GM21367 (cell line): ENCODE measurements around the gene ESRRG.

Source experiments
- ATAC-seq: cut with Tn5 transposase; IDR thresholded peaks from one replicate; pipeline ENCODE4 v1.9.1; 2021; ENCODE audit not compliant: unreplicated experiment

The ESRRG gene

DNA sequence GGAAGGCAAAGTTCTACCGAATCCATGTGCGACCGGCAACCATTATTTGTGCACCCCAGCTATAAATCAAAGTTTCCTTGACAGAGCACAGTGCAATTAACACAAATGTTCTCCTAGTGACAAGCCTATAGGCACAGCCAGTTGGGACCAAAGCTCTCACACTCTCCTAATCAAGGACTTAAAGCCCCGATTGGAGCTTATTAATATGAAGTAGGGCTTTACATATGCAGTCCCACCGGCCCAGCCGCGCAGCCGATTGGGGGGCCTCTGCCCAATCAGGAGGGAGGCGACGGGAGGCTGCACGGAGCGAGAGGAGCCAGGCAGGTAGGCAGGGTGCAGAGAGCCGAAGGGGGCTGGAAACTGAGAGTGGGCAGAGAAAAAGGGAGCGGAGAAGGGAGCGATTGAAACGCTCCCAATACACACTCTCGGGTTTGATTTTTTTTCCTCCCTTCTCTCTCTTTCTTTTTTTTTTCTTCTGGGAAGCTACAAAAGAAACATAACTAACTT lies at the start of gene ESRRG:
ESRRG (minus strand) TSS at position 156 of the 507 bp plus-strand sequence; CDS start at position 26, 130 bp downstream.
- no peak for ATAC-seq

DNA sequence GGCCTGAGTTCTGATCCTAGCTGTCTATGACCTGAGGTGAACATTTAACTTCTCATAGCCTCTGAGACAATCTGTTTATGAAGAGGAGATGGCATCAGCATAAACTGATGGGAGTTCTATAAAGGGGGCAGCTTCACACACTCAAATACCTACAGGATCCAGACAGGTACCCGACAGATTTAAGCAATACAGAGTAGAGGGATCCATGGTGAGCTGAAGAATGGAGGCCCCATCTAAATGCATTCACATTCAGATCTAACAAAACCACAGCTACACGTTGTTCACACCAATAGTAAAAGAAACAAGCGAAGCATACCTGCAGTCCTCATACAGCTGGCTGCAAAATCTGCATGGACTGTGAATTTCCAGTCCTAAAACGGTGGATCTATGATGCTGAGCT lies 48.7 kb upstream of the ESRRG start:
- ATAC-seq: no peak

DNA sequence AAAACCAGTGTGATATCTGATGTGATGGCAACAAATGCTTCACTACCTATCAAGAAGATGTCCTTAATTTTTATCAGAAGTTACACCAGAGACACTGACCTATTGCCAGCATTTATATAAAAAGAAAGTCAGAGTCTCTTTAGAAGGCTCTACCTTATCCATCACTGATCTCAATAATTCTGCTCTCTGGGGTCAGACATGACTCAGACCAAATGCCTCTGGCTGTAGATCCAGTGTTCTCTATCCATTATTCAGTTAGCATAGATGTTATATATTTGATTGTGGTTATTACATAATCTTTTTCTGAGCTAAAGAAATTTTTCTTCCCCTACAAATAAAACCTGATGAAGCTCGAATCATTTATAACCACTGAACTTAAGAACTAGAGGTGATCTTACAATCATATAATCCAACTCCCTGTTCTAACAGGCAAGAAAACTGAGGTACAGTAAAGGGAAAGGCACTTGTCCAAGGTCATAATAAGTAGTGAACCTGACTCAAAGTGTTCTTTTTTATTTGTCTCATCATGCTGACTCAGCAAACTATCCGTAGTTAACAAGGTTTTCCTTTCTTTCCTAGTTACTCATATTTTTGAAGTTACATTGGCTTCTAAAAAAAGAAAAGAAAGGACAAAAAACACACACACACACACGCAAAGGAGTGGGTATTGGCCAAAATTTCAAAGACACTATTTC lies 43.6 kb upstream of the ESRRG start:
- no peak for ATAC-seq

DNA sequence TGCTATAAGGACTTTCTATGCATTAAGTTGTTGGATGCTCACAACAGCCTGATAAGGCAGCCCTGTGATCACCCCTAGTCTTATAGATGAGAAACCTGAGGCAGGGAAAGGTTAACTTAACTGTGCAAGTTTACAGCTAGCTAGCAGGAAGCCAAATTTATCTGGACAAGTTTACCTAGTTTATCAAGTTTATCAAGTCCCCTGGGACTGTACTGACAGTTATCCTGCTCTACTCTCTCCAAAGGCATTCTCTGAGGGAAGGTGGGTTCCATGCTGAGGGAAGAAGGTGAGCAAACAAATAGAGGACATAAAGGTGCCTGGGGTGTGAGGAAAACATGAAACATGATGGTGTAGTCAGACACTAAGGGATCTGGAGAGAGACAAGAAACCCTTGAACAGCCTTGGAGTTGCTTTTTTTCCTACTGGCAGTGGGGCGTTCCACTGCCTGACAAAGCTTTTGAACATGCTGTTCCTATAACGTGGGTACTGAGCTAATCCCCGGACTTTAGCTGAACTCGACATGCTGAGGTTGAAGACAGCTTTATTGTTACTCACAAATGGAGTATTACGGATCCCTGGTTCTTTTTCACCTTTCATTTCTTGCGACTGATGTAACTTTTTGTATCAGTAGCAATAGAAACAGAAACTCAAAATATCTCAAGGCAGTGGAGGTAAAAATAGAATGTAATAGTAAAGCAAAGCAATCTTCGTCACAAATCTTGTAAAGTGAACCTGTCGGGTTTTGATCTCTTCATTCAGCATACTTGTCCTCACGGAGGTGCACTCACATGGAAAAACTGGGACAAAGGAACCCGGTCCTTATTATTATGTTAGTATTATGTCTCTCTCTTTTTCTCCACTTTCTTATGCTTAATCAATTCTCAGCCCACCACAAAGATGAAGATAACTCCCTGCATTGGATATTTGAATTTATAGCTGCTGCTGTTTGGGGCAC lies 42.4 kb upstream of the ESRRG start:
- no peak for ATAC-seq

DNA sequence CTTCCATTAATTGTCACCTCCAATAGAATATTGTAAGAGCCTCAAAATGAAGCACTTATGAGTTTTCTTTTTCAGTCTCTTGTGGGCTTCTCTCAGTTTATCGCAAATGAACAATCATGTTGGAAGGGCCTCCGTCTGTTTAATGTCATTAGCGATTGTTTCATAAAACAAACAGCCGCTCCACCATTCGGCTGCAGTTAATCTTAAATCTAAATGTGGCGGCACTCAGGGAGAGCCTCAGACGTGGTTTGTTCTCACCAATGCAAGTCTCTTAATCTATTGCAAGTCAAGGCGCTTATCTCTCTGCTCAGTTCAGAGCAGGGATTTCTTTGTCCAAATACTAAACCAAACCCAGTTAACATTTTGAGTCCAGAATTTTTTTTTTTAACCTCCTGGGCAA lies 34.9 kb upstream of the ESRRG start:
- ATAC-seq: no peak

DNA sequence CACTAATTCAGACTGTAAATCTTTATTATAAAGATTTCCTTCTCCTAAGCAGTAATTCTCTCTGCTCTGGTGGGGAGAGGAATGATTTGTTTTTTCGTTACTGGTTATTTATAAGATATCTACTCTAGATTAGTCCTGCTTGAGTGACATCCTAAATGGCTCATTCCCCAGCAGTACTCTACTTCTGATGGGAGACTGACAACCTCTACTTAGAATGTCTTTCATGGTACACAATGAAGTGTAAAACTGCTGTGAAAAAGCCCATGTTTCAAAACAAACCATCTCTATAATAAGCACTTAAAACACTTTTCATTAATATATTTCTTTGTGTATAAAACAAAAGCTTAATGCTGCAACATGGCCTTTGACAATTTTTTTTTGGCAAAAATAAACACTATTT lies 33.9 kb upstream of the ESRRG start:
- no peak for ATAC-seq

DNA sequence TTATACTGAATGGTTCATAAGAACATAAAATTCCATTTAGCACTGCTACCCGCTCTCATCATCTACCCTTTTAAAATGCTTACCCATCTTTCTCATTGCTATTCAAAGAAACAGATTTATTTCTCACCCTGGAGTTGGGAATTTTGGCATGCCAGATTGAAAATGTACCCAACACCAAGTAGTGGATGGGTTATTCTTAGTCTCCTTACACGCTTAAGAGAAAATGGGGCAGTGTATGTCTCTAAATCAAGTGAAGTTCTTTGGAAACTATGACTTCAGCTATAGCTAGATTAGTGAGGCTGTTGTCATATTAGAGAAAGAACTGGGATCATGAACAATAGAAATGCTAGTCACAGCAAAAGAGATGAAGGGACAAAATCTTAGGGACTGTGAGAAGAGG lies 27.7 kb upstream of the ESRRG start:
- no peak for ATAC-seq

DNA sequence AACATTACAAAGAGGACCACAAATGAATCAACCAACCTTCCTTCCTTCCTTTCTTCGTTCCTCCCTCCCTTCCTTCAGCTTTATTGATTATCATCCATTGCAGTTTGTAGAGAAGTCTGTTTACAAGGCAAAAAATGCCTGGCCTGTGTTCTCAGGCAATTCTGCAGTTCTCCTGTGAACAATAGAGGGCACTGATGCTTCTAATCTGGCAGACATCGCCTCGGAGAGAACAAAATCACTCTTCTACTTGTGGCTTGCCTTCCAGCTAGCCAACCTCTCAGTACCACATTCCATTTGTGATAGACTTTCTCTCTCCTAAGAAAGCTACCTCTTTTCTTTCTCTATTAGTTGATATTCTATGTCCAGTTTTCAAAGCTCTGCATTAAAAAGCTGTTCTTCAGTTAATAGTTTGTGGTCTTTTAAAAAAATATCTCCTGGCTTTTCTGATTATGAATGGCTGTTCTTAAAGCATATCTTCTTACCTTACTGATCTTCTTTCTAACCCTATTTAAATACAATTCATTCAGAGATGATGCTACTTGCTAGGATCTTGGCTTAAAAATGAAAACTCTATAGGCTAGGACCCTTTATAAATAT lies 26.9 kb upstream of the ESRRG start:
- no peak for ATAC-seq

DNA sequence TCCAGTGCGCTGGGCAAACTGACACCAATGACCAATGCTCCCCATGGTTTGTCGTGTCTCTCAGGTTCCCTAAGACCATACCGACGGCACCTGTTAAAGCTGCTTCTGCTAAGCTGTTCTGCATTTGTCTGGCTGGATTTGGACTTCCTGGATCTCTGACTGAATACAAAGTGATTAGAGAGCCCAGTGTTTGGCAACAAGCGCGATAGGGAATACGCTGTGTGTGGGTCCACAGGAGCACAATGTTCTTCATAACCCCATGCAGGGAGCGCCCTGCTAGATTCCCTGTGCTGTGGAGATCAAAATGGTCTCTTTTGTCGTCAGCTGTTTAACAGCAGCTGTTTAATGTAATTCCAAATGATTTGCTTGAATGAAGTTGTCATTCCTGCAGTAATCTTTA lies 26.0 kb upstream of the ESRRG start:
- no peak for ATAC-seq

DNA sequence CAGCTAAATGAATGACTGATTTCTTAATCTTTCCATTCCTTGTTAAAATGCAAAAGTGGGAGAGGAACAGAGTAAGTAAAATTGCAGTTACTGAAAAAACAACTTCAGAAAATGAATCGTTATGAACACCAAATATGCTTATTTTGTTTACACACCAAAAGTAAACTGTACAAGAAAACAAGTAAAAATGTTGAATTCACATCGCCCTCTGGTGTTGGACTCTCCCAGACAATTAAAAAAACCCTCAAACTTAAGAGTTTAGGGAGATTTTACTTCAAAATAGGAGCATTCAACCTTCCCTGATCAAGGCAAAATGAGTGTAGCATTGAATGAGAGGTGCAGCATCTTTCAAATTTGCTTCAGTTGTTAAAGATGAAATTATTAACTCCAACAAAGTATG lies 19.4 kb upstream of the ESRRG start:
- no peak for ATAC-seq

DNA sequence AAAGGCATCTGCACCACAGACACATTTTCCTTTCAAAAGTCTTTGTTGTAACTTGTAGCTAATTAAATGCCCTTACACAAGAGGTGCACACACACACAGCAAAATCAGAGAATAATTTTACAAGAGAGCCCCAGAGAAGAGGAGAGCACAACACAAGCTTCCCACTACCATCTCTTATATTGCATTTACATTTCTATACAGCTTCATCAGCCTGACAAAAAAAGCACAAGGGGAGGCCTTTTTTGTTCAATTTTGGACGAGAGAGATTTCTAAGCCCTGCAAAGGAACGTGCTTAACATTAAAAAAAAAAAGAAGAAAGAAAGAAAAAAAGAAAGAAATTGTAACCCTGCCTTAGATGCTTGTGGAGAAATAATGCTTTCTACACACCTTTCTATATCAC lies 17.1 kb upstream of the ESRRG start:
- ATAC-seq: no peak

DNA sequence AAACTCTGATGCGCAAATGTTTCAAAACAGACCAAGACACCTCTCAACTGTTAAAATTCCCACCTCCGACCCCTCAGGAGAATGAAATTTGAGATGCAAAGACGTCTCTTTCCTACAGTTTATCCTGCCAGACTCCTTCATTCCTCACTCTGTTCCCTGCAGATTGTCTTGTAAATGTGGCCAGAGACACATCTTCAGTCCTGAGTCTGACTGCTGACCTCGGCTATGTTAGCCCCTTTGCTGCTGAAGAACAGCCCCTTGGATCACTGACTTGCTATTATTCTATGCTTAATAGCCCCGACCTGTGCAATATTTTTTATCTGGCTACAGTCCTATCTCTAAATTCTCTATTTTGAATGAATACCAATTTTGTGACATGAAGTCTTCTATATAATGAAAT lies 16.6 kb upstream of the ESRRG start:
- no peak for ATAC-seq

DNA sequence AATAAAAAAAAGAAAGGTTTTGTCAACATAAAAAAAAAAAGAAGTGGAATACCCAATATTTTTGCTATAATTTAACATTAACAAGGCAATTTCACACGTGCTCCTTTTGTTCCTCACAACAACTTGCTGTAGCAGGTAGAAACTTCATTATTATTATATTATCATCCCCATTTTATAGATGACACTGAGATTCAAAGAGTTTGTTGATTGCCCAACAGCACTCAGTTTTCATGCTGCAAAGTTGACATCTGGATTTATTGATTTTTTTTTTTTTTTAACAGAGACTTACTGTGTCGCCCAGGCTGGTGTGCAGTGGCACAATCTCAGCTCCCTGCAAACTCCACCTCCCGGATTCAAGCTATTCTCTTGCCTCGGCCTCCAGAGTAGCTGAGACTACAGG lies 8.9 kb upstream of the ESRRG start:
- ATAC-seq: no peak

DNA sequence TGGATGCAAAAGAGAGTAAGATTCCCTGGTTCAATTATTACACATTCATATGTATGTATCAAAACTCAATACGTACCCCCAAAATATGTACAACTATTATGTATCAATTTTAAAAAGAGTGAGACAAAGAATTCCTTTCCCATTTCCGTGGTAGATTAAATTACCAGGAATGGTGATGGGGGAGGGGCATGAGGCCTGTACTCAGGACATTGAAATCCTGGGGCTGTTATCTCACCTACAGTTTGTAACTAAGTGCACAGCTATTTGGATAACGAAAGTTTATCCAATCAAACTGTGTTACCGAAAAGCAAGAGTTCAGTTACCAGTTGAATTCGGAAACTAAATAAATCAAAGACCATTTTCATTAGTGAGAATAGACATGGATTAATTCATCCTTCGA lies 8.3 kb upstream of the ESRRG start:
- no peak for ATAC-seq

DNA sequence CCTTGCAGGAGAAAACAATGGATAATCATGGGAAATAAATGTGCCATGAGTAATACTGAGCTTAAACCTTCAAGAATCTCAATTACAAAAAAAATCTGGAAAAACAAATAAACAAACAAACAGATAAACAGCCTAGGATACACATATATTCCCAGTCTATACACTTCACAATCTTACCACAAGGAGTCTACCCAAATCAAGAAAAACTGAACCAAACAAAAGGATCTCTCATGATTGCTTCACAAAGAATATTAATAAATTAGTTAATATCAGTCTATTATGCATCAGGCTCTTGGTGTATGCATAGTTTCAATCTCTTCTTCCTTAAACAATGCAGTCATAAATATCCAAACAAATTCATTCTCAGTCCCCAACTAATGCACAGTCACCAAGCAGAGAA lies 3.2 kb upstream of the ESRRG start:
- no peak for ATAC-seq

DNA sequence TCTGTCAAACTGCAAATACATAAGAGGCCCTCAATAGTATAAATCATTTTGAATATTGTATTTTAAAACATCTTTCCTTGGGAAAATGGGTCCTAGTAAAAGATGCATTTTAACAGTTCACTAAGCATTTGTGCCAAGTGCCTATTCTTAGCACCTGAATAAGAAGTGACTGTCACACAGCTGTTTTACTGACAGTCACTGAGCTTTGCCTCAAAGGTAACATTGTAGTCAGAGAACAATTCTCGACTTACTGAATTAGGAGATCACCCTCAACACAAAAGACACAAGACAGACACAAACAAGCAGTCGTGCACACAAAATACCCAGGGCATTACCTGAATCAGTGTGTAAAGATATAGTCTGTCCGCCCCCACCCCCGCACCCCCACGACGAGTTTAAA lies 408 bp downstream of the ESRRG start:
- ATAC-seq: no peak

DNA sequence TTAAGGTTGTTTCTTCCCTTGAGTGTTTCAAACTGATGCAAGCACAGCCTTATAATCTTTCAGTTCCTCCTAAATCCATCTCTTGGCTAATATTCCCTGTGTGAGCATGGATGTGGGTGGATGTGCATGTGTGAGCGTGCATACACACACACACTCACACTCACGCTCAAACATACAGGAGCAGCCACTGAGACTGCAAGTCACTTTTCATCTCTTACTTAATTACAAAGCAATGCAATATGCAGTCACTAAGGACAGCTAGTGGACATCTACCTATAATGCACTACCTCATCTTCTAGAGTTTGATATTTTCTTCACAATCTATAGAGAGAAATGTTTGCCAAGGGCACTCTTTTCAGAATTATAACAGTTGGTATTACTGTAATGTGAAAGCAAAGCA lies 1.4 kb downstream of the ESRRG start:
- ATAC-seq: no peak

DNA sequence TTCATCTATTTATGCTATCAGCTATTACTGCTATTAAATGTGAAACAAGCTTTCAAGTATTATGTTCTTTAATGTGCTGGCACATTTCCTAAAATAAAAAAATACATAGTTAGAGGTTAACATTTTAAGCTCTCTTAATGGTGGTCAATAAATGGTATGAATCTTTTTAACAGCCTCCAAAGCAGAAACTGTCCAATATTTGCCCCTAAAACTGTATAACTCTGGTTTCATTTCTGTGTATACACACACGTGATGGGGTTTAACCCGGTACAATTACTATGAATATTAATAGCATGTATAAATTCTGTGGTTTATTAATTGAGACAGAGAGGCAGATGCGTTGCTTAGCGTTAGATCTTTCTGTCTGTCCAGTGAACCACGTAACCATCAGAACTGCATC lies 2.2 kb downstream of the ESRRG start:
- ATAC-seq: no peak

DNA sequence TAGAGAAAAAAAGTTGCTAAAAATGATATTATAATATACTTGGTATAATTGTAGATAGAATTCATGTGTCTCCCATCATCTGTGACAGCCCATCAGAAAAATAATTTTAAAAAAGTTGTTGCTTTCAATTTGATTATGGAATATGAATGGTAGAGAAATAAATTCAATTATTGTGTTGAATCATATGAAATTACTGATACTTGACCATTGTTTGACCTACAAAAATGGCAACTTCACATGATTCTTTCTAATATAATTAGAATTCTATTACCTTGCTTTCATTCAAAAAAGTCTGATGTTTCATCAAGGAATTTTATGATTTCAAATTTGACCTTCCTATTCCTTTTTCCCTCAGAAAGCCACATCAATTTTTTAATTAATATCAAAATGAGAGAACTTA lies 11.5 kb downstream of the ESRRG start:
- ATAC-seq: no peak

DNA sequence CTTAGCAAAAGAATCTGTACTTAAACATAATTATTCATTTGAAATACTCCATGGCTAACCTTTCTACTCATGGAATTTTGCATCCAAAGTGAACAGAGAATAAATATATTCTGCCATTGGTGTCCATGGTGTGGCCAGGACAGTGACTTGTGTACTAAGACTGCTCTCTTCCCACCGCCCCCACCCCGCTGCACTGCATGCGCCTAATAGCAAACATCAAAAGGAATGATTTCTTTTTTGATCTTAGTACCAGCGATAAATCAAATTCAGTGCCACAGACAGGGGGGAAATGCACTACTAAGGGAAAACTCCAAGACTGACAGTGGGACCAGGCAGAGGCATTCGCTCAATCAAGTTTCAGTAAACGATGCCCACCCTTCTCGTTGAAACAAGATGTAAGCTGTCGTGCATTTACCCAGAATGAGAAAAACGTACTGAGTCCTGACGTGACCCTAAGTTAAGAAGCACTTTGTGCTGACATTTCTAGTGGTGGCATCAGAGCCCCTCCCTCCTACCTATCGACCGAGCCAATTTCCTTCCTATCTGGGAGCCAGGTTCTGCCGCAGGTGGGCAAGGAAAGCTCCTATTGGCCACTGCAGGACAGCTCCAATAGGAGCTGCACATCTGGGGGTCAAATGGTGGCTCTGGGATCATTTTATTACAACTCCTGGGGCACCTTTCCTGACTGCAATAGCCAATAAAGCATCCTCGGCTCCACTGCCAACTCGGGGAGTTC lies 12.5 kb downstream of the ESRRG start:
- no peak for ATAC-seq

DNA sequence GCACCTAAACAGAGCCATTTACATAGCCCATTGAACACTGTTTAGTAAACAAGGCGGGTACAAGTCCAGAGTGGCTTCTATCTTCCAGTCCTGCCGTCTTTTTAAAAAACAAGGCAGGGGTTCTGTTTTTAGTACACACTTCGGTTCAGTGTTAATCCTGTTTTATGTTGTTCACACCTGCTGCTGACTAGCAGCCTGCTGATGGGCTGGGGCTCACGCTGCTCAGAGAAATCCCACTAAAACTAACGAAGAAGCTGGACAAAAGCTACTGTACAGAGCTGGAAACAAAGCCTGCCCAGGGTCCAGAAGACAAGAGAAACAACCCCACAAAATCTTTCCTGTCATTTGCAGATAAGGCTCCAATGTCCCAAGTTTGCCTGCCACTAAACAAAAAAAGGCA lies 13.2 kb downstream of the ESRRG start:
- ATAC-seq: no peak
